HG03432 (cell line): ENCODE data around the gene AMDHD2.
"Not testable (repeated sequence)": the region's sequence is repeated elsewhere in the genome, so short reads cannot be mapped to it uniquely, and the experiment has no call there.

Source experiments
- ATAC-seq: cut with Tn5 transposase; IDR thresholded peaks from one replicate; pipeline ENCODE4 v1.9.1; 2021; ENCODE audit warnings: mild to moderate bottlenecking, moderate library complexity; ENCODE audit not compliant: unreplicated experiment

Gene AMDHD2

GRCh38 chr16:2531696-2532493 is 11.7 kb downstream of the AMDHD2 start:
- ATAC-seq, result peak; percentile 83

- ATAC-seq, result no peak
Measured at GRCh38 chr16:2532494-2533141, 12.4 kb downstream of the AMDHD2 start.

DNA sequence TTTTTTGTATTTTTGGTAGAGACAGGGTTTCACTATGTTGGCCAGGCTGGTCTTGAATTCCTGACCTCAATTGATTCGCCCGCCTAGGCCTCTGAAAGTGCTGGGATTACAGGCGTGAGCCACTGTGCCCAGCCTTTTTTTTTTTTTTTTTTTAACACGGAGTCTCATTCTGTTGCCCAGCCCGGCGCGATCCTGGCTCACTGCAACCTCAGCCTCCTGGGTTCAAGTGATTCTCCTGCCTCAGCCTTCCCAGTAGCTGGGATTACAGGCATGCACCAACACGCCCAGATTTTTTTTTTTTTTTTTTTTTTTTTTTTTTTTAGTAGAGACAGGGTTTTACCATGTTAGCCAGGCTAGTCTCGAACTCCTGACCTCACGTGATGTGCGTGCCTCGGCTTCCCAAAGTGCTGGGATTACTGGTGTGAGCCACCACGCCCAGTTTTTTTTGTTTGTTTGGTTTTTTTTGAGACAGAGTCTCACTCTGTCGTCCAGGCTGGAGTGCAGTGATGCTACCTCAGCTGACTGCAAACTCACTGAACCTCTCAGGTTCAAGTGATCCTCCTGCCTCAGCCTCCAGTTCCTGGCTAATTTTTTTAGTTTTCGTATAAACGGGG is 13.1 kb downstream of the AMDHD2 start:
- not testable (repeated sequence) for ATAC-seq

- no peak for ATAC-seq
Measured at GRCh38 chr16:2533912-2534311, 13.7 kb downstream of the AMDHD2 start.

DNA sequence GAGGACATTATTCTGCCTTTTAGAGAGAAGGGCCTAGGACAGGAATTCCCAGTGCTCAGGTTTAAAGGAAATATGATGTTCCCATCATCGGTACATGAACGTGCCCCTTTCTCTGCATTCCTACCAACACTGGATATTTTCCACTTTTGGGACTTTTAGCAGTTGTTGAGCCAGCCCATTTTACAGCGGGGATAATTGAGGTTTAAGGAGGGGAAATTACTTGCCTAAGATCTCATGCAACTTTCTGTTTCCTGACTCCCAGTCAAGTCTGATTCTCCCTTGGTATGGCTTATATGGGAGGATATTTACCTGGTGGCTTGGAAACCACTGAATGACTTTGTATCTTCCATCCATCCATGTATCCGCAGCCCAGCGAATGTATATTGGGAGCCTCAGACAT is 14.2 kb downstream of the AMDHD2 start:
- not testable (repeated sequence) for ATAC-seq

- no peak for ATAC-seq
Measured at GRCh38 chr16:2535625-2536013, 15.4 kb downstream of the AMDHD2 start.

DNA sequence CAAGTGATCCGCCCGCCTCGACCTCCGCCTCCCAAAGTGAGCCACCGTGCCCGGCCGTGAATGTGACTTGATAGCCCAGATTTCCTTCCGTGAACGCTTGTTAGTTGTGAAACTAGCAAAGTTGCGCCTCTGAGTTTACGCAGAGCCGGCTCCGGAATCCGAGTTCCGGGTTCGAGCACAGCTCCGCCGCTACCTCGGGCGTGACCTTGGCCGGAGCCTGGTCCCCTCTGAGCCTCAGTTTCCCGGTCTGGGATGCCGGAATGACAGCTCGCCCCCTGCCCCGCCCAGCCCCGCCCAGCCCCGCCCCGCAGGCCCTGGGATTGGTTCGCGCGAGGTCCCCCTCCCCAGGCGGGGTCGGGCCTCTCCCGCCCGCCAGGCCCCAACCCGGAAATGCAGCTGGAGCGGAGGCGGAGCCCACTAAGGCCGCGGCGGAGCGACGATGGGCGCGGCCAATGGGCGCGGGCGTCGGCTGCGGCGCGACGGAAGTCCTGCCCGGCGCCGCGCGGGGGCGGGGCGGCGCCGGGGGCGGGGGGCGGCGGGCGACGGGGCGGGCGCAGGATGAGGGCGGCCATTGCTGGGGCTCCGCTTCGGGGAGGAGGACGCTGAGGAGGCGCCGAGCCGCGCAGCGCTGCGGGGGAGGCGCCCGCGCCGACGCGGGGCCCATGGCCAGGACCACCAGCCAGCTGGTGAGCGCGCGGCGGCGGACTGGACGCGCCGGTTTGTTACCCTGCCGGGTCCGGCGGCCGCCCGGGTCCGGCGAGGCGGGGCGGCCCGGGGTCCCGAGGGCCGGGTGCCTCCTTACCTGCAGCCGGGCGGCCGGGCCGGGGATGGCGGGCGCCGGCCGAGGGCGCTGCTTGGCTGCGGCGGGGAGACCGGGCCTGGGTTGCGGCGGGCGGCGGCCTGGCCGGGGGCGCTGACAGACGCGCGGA is 17.5 kb downstream of the AMDHD2 start, which contains the start of gene PDPK1:
PDPK1 (plus strand) TSS at position 571 of the 929 bp plus-strand sequence; CDS start at position 663, 92 bp downstream.
- ATAC-seq, result peak; percentile 81

DNA sequence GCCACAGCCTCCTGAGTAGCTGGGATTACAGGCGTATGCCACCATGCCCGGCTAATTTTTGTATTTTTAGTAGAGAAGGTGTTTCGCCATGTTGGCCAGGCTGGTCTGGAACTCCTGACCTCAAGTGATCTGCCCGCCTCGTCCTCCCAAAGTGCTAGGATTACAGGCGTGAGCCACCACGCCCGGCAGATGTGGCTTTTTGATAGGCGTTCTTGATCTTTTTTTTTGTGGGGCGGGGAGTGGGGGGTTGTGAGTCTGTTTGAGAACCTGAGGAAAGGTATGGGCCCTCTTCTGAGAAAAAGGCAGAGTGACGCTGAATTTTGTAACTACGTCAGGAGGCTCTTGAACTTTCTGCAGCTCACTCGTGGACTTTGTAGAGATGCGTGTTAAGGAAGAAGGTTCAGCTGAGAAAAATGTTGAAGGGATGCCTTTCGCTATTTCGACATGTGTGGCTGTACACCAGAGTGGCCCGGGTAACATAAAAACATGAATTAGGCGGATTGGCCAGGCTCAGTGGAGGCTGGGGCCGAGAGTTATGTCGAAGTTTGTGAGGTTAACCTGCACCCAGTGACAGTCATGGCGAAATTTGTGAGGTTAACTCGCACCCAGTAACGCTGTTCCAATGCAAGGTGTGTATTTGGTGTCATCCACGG is 19.1 kb downstream of the AMDHD2 start:
- not testable (repeated sequence) for ATAC-seq

DNA sequence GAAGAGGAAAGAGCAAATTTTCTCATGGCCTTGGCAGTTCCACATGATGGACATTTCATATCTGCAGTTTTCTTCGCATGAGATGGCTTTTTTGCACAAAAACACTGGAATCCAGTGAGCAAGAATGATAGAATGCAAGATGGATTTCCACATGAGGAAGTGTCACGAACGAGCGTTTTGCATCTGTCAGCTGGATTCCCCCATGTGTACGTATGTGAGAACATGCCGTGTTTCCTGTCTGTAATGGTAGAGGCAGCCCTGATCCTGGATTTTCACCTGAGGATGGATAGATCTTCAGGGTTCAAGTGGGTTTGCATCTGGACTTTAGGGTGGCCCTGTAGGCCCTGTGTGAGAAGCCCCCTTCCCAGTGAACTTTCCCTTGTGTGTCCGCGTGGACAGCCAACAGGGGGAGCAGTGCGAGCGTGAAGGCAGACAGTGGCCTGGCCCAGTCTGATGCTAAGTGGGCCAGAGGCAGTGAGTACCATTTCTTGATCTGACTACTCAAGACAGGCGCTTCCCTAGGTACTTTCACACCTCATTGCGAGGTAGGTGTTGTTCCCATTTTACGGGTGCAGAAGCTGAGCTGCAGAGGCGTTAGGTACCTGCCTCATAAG is 19.8 kb downstream of the AMDHD2 start:
- ATAC-seq, result not testable (repeated sequence)

- not testable (repeated sequence) for ATAC-seq
Measured at GRCh38 chr16:2540912-2541311, 20.7 kb downstream of the AMDHD2 start.

DNA sequence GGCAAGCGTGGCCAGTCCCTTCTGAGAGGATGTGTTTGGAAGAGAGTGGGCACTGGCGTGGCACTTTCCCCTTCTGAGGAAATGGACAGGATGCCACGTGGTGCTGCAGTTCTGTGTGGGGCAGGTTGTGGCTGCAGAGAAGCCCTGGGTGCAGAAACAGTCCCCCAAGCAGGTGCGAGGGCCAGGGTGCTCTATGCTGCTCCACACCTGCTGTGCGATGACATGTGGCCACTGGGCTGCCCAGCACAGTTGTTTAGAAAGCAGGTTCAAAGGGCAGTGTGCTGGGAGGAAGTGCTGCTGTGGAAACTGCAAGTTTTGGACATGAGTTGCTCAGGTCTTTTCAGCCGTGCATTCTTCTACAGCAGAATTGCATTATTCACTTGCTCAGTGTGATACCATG is 21.2 kb downstream of the AMDHD2 start:
- ATAC-seq, result not testable (repeated sequence)

DNA sequence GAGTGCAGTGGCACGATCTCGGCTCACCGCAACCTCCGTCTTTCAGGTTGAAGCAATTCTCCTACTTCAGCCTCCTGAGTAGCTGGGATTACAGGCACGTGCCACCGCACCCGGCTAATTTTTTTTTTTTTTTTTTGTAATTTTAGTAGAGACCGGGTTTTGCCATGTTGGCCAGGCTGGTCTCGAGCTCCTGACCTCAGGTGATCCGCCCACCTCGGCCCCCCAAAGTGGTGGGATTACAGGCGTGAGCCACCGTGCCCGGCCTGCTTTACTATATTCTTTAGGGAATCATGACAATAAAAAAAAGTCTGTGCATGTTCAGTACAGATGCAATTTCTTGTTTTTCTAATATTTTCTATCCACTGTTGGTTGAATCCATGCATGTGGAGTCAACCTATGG is 23.6 kb downstream of the AMDHD2 start:
- ATAC-seq, result not testable (repeated sequence)

DNA sequence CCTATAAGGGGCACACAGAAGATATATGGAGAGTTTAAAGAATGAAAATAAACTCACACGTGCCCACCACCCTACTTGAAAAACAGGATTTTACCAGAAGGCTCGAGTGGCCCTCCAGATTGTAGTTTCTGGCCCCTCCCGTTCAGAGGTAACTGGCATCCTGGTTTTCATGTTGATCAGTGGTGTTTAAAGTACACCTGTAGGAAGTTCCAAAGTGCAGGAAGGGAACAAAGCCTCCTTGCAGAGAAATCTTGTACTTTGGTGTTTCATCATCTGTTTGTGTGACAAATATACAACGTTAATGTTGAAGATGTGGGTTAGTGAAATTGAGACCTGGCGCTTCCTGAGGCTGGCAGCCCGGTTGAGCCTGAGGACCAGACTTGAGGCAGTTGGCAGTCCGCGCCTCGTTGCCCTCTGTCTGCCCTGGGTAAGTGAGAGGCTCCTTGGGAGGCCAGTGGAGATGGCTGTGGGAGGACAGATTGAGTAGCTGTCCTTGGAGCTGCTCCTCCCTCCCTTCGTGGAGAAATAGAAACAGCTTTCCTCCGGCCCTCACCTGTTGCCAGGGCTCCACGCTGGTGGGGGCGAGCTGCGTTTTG is 30.2 kb downstream of the AMDHD2 start:
- ATAC-seq, result not testable (repeated sequence)

DNA sequence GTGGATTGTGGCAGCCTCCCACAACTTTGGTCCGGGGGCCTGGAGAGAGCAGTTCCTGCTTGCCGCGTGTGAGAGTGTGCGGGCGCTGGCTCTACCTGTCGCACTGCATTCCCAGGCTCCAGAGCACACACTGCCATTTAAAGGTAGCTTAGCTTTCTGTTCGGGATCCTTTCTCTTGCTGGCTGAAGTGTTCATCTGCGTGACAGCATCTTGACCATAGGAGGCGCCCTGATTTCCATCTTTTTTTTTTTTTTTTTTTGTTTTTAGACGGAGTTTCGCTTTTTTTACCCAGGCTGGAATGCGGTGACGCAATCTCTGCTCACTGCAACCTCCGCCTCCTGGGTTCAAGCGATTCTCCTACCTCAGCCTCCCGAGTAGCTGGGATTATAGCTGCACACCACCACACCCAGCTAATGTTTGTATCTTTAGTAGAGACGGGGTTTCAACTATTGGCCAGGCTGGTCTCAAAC is 31.3 kb downstream of the AMDHD2 start:
- ATAC-seq, result not testable (repeated sequence)

DNA sequence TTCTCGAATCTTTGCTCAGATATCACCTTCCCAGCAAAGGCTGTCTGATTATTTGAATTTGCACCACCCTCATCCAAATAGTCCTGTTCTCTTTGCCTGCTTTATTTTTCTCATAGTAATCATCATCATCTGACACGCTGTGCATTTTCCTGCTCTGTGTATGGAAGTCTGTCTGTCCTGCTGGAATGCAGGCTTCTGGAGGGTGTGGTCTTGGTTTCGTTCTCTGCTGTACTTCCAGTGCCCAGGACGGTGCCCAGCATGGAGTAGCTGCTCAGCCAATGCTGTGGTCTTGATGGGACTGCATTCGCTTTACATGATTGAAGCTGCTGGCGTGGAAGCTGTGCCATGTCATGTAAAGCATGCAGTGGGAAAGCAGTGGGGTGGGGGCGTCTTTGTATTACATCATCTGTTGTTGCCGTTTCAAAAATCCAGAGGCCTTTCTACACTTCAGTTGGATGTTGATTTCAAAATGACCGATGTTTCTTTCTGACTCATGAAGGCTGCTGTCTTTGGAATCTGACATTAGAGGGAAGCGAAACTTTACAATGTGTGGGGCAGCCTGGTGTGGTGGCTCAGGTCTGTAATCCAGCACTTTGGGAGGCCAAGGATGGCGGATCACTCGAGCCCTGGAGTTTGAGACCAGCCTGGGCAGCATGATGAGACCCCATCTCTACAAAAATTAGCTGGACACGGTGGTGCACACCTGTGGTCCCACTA is 34.7 kb downstream of the AMDHD2 start:
- not testable (repeated sequence) for ATAC-seq

- ATAC-seq, result not testable (repeated sequence)
Measured at GRCh38 chr16:2557150-2557549, 37.0 kb downstream of the AMDHD2 start.

- peak; percentile 62 for ATAC-seq
Measured at GRCh38 chr16:2560131-2560797, 40.1 kb downstream of the AMDHD2 start.

DNA sequence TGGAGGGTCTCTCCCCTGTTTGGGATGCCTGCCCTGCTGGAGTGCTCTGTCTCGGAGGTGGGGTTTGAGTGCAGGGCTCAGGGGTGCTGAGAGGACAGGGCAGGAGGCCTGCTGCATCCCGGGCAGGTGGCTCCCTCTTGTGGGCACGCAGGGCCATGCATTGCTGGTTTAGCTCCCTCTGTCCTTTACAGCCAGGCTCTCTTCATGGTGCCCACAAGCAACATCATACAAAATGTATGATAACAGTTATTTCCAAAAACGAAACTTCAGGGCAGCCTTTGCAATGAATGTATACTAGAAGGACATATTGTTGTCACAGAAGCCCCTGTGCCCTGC is 40.6 kb downstream of the AMDHD2 start:
- ATAC-seq, result peak; percentile 53
